ENCODE measurements around the gene COPG2.

DNA sequence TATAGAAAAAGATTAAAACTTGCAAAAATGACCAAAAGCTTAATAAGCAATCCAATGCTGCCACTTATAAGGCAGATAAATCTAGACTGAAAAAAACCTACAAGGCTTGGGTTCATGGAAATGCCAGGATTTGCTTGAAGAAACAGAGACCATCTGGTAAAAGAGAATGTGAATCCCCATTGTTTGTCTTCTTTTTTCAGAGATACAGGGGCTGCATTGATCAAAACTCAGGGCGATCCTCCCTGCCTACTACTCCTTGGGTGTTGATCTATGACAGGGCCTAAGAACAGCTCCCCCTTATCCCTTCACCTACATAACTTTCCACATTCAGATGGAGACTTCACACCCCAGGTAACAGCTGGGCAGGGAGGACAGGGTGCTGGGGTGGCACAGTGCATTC, 21.1 kb upstream of the COPG2 start:
- TF ChIP-seq CTCF (IDR thresholded peaks at IDR 0.05; ENCODE audit: low read depth, low read length, poor library complexity, severe bottlenecking) (no peak), EZH2phosphoT487 (IDR thresholded peaks at IDR 0.05; ENCODE audit: borderline replicate concordance, low read length) (no peak)
